Measurements from ENCODE around the gene TMEM150B. TPM values are rescaled to one million over a fixed set of nuclear protein-coding genes. Genes with fewer than 3 reads are reported as not detected.

TMEM150B gene
- total and polyA plus RNA-seq, 2 of the 4 experiments (the other 2 are of a cell fraction): not detected

GRCh38 chr19:55373306-55373992 is 48.3 kb upstream of the TMEM150B start:
- 100% methylated on average over 1 of the region's 9 CpGs; no CpG with 5 or more reads in 1 of the 2 experiments for WGBS, 2 experiments (ENCODE audit: extremely low coverage in 2 of 2, insufficient read length in 1 of 2)
- Histone ChIP-seq H2AK5ac (ENCODE audit: low read depth, low read length) (peak overlapping the region; percentile 98), H2BK20ac (ENCODE audit: low read depth, low read length) (peak overlapping the region; percentile 89), H3K4me1 (ENCODE audit: control insufficient read depth, insufficient read depth, low read length) (peaks cover 40% of the 10 kb centered on the region), H3K27me3 (ENCODE audit: control insufficient read depth, insufficient read depth, low read length) (no peaks in the 10 kb centered on the region), H3K4me3 (ENCODE audit: insufficient read depth, low read depth, low read length) (no peak overlapping the region), H3K14ac (replicated peaks; ENCODE audit: low read depth, low read length) (peak overlapping the region; percentile 83), H2BK15ac (ENCODE audit: low read depth, low read length) (peak overlapping the region; percentile 69; the same call in 1 of the 3 replicates), H3K9me3 (ENCODE audit: control insufficient read depth, insufficient read depth, low read length) (no peaks in the 10 kb centered on the region), H4K91ac (ENCODE audit: insufficient read depth, low read depth, low read length) (peak overlapping the region; percentile 98), H3K4ac (ENCODE audit: low read depth, low read length) (peak overlapping the region; percentile 82), H3K36me3 (ENCODE audit: control insufficient read depth, insufficient read depth, low read length) (peaks cover 4% of the 10 kb centered on the region; the same call in 1 of the 2 replicates), H2AFZ (replicated peaks; ENCODE audit: low read length, poor library complexity) (peak overlapping the region; percentile 93), H3K4me2 (ENCODE audit: low read depth, low read length) (0 out of 2 replicates have a peak overlapping the region, but pooled peaks have one; percentile 38), H4K8ac (ENCODE audit: low read depth in 2 of 2, low read length in 2 of 2) (peak overlapping the region; percentile 82 to 86), H3K9ac (ENCODE audit: low read depth, low read length) (peak overlapping the region; percentile 58), H3K18ac (ENCODE audit: low read depth, low read length) (peak overlapping the region; percentile 91), H4K20me1 (ENCODE audit: insufficient read depth, low read length) (peaks cover 12% of the 10 kb centered on the region), H3K27ac (ENCODE audit: insufficient read depth, low read length) (peak overlapping the region; percentile 96), H4K5ac (ENCODE audit: low read depth, low read length) (peak overlapping the region; percentile 76), H3K23ac (ENCODE audit: low read depth, low read length) (peak overlapping the region; percentile 61), H3K56ac (ENCODE audit: extremely low read depth, insufficient read depth, low read length) (peak overlapping the region; percentile 72), H2BK120ac (ENCODE audit: low read depth, low read length) (peak overlapping the region; percentile 91), H2AK9ac (replicated peaks; ENCODE audit: low read depth, low read length, poor library complexity) (peak overlapping the region; percentile 99), H3K9me1 (ENCODE audit: insufficient read depth, low read length) (peaks cover 13% of the 10 kb centered on the region; the same call in 1 of the 2 replicates), H3K79me1 (ENCODE audit: low read depth in 1 of 2, low read length in 2 of 2) (peaks cover 5 to 32% of the 10 kb centered on the region in 2 experiments; a peak in 3 of 4 replicates), H2BK5ac (ENCODE audit: low read depth, low read length, poor library complexity, severe bottlenecking) (peak overlapping the region; percentile 96)
- intact Hi-C loops (cut with micrococcal nuclease) (no loop called here), dilution Hi-C loops (cut with HindIII; ENCODE audit: low sequenced_read_pairs, unreplicated experiment) (no loop called here), in situ Hi-C loops (cut with MboI; ENCODE audit: low sequenced_read_pairs) (no loop called here)
- no peak for ATAC-seq (ENCODE audit: low read depth)
- POLR2A ChIA-PET (ENCODE audit: unreplicated experiment): no interaction called here
- TF ChIP-seq ELK1 (IDR thresholded peaks at IDR 0.05; ENCODE audit: borderline replicate concordance, low read depth, low read length) (no peak), RCOR1 (IDR thresholded peaks at IDR 0.05; ENCODE audit: insufficient replicate concordance, low read length) (no peak), POLR2A (IDR thresholded peaks at IDR 0.05; ENCODE audit: low read depth, low read length) (no peak), CEBPB (IDR thresholded peaks at IDR 0.05; ENCODE audit: low read depth, low read length) (no peak), SMC3 (IDR thresholded peaks at IDR 0.05; ENCODE audit: low read depth, low read length) (no peak), MAFK (IDR thresholded peaks at IDR 0.05; ENCODE audit: low read depth, low read length) (no peak)
- no TSS peak for BruUV-seq (replicated peaks)
- CTCF ChIA-PET: no interaction called here
- no peak for DNase-seq

Data from IMR-90 (cell line).